NCI-H1417 (cell line): ENCODE data around the gene CCDC179.

Source experiments
- DNase-seq, 3 experiments: peaks; one replicate each; lab custom pipeline; 2025; lab: John Stamatoyannopoulos, UW

CCDC179 gene

GRCh38 chr11:22807855-22808570 is 52.3 kb downstream of the CCDC179 start:
- DNase-seq, result no peak

- no peak for DNase-seq
These were observed 52.9 kb downstream of the CCDC179 start for GRCh38 chr11:22807391-22807790.

GRCh38 chr11:22802861-22803260 is 57.4 kb downstream of the CCDC179 start:
- no peak for DNase-seq

GRCh38 chr11:22800482-22800881 is 59.8 kb downstream of the CCDC179 start:
- DNase-seq, result peak in 2 of 3 experiments; percentile 31 to 90

- peak in 2 of 3 experiments; percentile 6 to 62 for DNase-seq
These were observed 61.4 kb downstream of the CCDC179 start for GRCh38 chr11:22798901-22799300.

- peak in 2 of 3 experiments; percentile 8 to 96 for DNase-seq
These were observed 63.2 kb downstream of the CCDC179 start for GRCh38 chr11:22797047-22797446.
